Right hindlimb (tissue), 1 donor: ENCODE measurements around the gene UEVLD.

Source experiments
- DNase-seq: peaks from one replicate; pipeline ENCODE4 v3.0.0-alpha.2; 2018

Gene UEVLD

GRCh38 chr11:18580113-18580766 is 8.3 kb downstream of the UEVLD start:
- no peak for DNase-seq

- DNase-seq: no peak
Observed at GRCh38 chr11:18578975-18579598, 9.4 kb downstream of the UEVLD start.

- no peak for DNase-seq
Observed at GRCh38 chr11:18575361-18575760, 13.2 kb downstream of the UEVLD start.

- no peak for DNase-seq
Observed at GRCh38 chr11:18567081-18567480, 21.5 kb downstream of the UEVLD start.

- no peak for DNase-seq
Observed at GRCh38 chr11:18566406-18566805, 22.1 kb downstream of the UEVLD start.

- DNase-seq: no peak
Observed at GRCh38 chr11:18564149-18564548, 24.4 kb downstream of the UEVLD start.

GRCh38 chr11:18563090-18563730 is 25.3 kb downstream of the UEVLD start:
- no peak for DNase-seq

- no peak for DNase-seq
Observed at GRCh38 chr11:18548001-18548400, 40.5 kb downstream of the UEVLD start.

- no peak for DNase-seq
Observed at GRCh38 chr11:18540207-18541009, 48.1 kb downstream of the UEVLD start.

- DNase-seq: no peak
Observed at GRCh38 chr11:18536209-18536608, 52.3 kb downstream of the UEVLD start.

- no peak for DNase-seq
Observed at GRCh38 chr11:18534245-18534644, 54.3 kb downstream of the UEVLD start.

- no peak for DNase-seq
Observed at GRCh38 chr11:18533365-18533764, 55.2 kb downstream of the UEVLD start.

- no peak for DNase-seq
Observed at GRCh38 chr11:18527512-18527911, 61.0 kb downstream of the UEVLD start.

GRCh38 chr11:18526521-18527296 is 61.8 kb downstream of the UEVLD start, which contains the start of gene TSG101:
Gene TSG101 (minus strand): TSS chr11:18526942. CDS start chr11:18526816, 126 bp downstream.
- peak; percentile 98 for DNase-seq

GRCh38 chr11:18526130-18526520 is 62.4 kb downstream of the UEVLD start:
- DNase-seq: no peak

- DNase-seq: no peak
Observed at GRCh38 chr11:18524248-18524647, 64.3 kb downstream of the UEVLD start.

GRCh38 chr11:18523084-18523483 is 65.5 kb downstream of the UEVLD start:
- no peak for DNase-seq

- DNase-seq: no peak
Observed at GRCh38 chr11:18522388-18522787, 66.1 kb downstream of the UEVLD start.

- DNase-seq: no peak
Observed at GRCh38 chr11:18521122-18521521, 67.4 kb downstream of the UEVLD start.

- DNase-seq: no peak
Observed at GRCh38 chr11:18502352-18502751, 86.2 kb downstream of the UEVLD start.

- no peak for DNase-seq
Observed at GRCh38 chr11:18501629-18502028, 86.9 kb downstream of the UEVLD start.

- no peak for DNase-seq
Observed at GRCh38 chr11:18498039-18498438, 90.5 kb downstream of the UEVLD start.

- no peak for DNase-seq
Observed at GRCh38 chr11:18495703-18496102, 92.8 kb downstream of the UEVLD start.
